H1 (cell line): ENCODE measurements around the gene ILF3. TPM values are rescaled to one million over a fixed set of nuclear protein-coding genes. Genes with fewer than 3 reads are reported as not detected.

Experiments
- CTCF ChIA-PET: fragments of 300-600 bp; sonication (Branson Sonifier 250); formaldehyde crosslinking; loops from one replicate; lab custom pipeline; 2021; ENCODE audit not compliant: partially characterized antibody; lab: Charles Lee
- POLR2A ChIA-PET: fragments of 300-600 bp; sonication (Branson Sonifier 250); formaldehyde crosslinking; loops from one replicate; lab custom pipeline; 2021; ENCODE audit warnings: inconsistent platforms; ENCODE audit not compliant: partially characterized antibody; lab: Charles Lee
- DNase-seq, 2 experiments: peaks; one replicate each; pipeline versions ENCODE4 v3.0.0 to v3.0.0-alpha.2; 2010 to 2022; ENCODE audit warnings: low spot score in 2 of 2, low read depth in 1 of 2, mixed read lengths in 1 of 2
- FAIRE-seq: peaks from 2 replicates; lab custom pipeline; 2011; peaks lifted over from hg19 to GRCh38; lab: Jason Lieb, UNC
- H2AFZ ChIP-seq: 2 replicates; pipeline ENCODE4 v1.8.1; 2012; ENCODE audit warnings: low read length, inconsistent platforms
- H2AK5ac ChIP-seq: 2 replicates; pipeline ENCODE4 v1.6.1; 2013; ENCODE audit warnings: low read depth, low read length
- H2BK120ac ChIP-seq: replicated peaks from 2 replicates; pipeline ENCODE3; 2013; ENCODE audit warnings: low read depth, low read length, inconsistent platforms
- H2BK12ac ChIP-seq: 2 replicates; pipeline ENCODE4 v1.6.1; 2013; ENCODE audit warnings: low read depth, low read length
- H2BK15ac ChIP-seq: 2 replicates; pipeline ENCODE4 v1.6.1; 2013; ENCODE audit warnings: low read length
- H2BK20ac ChIP-seq: 2 replicates; pipeline ENCODE4 v1.6.1; 2013; ENCODE audit warnings: low read length
- H2BK5ac ChIP-seq: 2 replicates; pipeline ENCODE4 v1.6.1; 2013; ENCODE audit warnings: low read depth, low read length
- H3K14ac ChIP-seq: 2 replicates; pipeline ENCODE4 v1.6.1; 2013; ENCODE audit warnings: inconsistent platforms; ENCODE audit not compliant: insufficient read length
- H3K18ac ChIP-seq: 2 replicates; pipeline ENCODE4 v1.6.1; 2013; ENCODE audit warnings: low read length; ENCODE audit errors: extremely low read depth
- H3K23ac ChIP-seq: 2 replicates; pipeline ENCODE4 v1.6.1; 2013; ENCODE audit warnings: inconsistent platforms; ENCODE audit not compliant: insufficient read length
- H3K23me2 ChIP-seq: 2 replicates; pipeline ENCODE4 v1.6.1; 2013; ENCODE audit warnings: low read depth, low read length
- H3K27ac ChIP-seq: 2 replicates; pipeline ENCODE4 v1.6.1; 2011; ENCODE audit warnings: low read depth, low read length, inconsistent platforms
- H3K27me3 ChIP-seq, 4 experiments: replicated peaks in 1 of 4; 1 replicate in 1 of 4; 2 replicates in 3 of 4; pipeline versions ENCODE4 v1.6.1 to v1.8.1; 2011 to 2013; ENCODE audit warnings: low read length in 3 of 4, mild to moderate bottlenecking in 3 of 4, inconsistent platforms in 2 of 4, mixed read lengths in 2 of 4, moderate library complexity in 1 of 4; ENCODE audit not compliant: control insufficient read depth in 3 of 4, insufficient read depth in 3 of 4; ENCODE audit errors: extremely low read depth in 1 of 4
- H3K36me3 ChIP-seq, 4 experiments: 2 replicates each; pipeline versions ENCODE4 v1.6.1 to v1.8.1; 2011 to 2013; ENCODE audit warnings: mild to moderate bottlenecking in 4 of 4, low read length in 3 of 4, moderate library complexity in 2 of 4, control low read depth in 1 of 4, inconsistent platforms in 1 of 4; ENCODE audit not compliant: insufficient read depth in 4 of 4, control insufficient read depth in 2 of 4
- H3K4ac ChIP-seq: replicated peaks from 2 replicates; pipeline ENCODE3; 2013; ENCODE audit warnings: low read length, low read depth, mixed read lengths, inconsistent platforms; ENCODE audit not compliant: insufficient read length
- H3K4me1 ChIP-seq, 4 experiments: replicated peaks in 1 of 4; 1 replicate in 1 of 4; 2 replicates in 3 of 4; pipeline versions ENCODE4 v1.6.1 to v1.8.1; 2011 to 2013; ENCODE audit warnings: low read length in 3 of 4, inconsistent platforms in 2 of 4, mixed read lengths in 1 of 4; ENCODE audit not compliant: insufficient read depth in 4 of 4, control insufficient read depth in 3 of 4
- H3K4me2 ChIP-seq, 2 experiments: 2 replicates each; pipeline versions ENCODE4 v1.6.1 to v1.8.1; 2011 to 2013; ENCODE audit warnings: low read depth in 2 of 2, low read length in 2 of 2, control low read depth in 1 of 2, inconsistent platforms in 1 of 2, mild to moderate bottlenecking in 1 of 2; ENCODE audit not compliant: insufficient read depth in 1 of 2
- H3K4me3 ChIP-seq, 4 experiments: fragments of 200-600, 300-600 bp in 1 of 4; sonication (generic), shearing (Covaris generic), sonication (Bioruptor Twin) in 1 of 4; 2 replicates each; pipeline versions ENCODE4 v1.5.1 to v1.8.1; 2011 to 2016; ENCODE audit warnings: low read length in 4 of 4, low read depth in 3 of 4, control low read depth in 2 of 4, inconsistent platforms in 2 of 4, mild to moderate bottlenecking in 2 of 4, mixed read lengths in 1 of 4, moderate library complexity in 1 of 4; ENCODE audit not compliant: insufficient read depth in 2 of 4; ENCODE audit errors: extremely low read depth in 1 of 4
- H3K56ac ChIP-seq: replicated peaks from 2 replicates; pipeline ENCODE3; 2013; ENCODE audit warnings: low read depth, mild to moderate bottlenecking, mixed read lengths, low read length, inconsistent platforms; ENCODE audit not compliant: insufficient read length
- H3K79me1 ChIP-seq: 2 replicates; pipeline ENCODE4 v1.6.1; 2013; ENCODE audit warnings: low read depth, low read length, control low read depth
- H3K79me2 ChIP-seq, 2 experiments: 2 replicates each; pipeline versions ENCODE4 v1.6.1 to v1.8.1; 2012 to 2013; ENCODE audit warnings: low read length in 2 of 2, mild to moderate bottlenecking in 2 of 2, inconsistent platforms in 1 of 2; ENCODE audit not compliant: insufficient read depth in 2 of 2, control insufficient read depth in 1 of 2
- H3K9ac ChIP-seq, 4 experiments: replicated peaks in 1 of 4; 1 replicate in 1 of 4; 2 replicates in 3 of 4; pipeline versions ENCODE4 v1.6.1 to v1.8.1; 2011 to 2013; ENCODE audit warnings: low read depth in 3 of 4, low read length in 3 of 4, control low read depth in 2 of 4, mild to moderate bottlenecking in 2 of 4, moderate library complexity in 2 of 4, inconsistent platforms in 1 of 4; ENCODE audit errors: extremely low read depth in 1 of 4
- H3K9me3 ChIP-seq, 2 experiments: 2 replicates each; pipeline versions ENCODE4 v1.6.1 to v1.8.1; 2012 to 2013; ENCODE audit warnings: mild to moderate bottlenecking in 2 of 2, moderate library complexity in 2 of 2, control low read depth in 1 of 2, inconsistent platforms in 1 of 2, low read depth in 1 of 2, low read length in 1 of 2, mixed read lengths in 1 of 2; ENCODE audit not compliant: insufficient read depth in 2 of 2
- H4K20me1 ChIP-seq, 2 experiments: replicated peaks in 1 of 2; 2 replicates each; pipeline versions ENCODE3 to v1.8.1; 2011 to 2013; ENCODE audit warnings: inconsistent platforms in 2 of 2, low read length in 2 of 2, mild to moderate bottlenecking in 1 of 2; ENCODE audit not compliant: insufficient read depth in 2 of 2, control insufficient read depth in 1 of 2
- H4K5ac ChIP-seq: 2 replicates; pipeline ENCODE4 v1.6.1; 2013; ENCODE audit warnings: low read length, low read depth, mixed read lengths, inconsistent platforms; ENCODE audit not compliant: insufficient read length
- H4K8ac ChIP-seq: 2 replicates; pipeline ENCODE4 v1.8.0; 2013; ENCODE audit warnings: mild to moderate bottlenecking, moderate library complexity, low read length, inconsistent platforms; ENCODE audit not compliant: insufficient read depth; ENCODE audit errors: extremely low read depth
- H4K91ac ChIP-seq: replicated peaks from 2 replicates; pipeline ENCODE3; 2013; ENCODE audit warnings: low read length, mixed read lengths, inconsistent platforms; ENCODE audit not compliant: insufficient read length
- BCL11A ChIP-seq, 2 experiments: IDR thresholded peaks; one replicate each; pipeline ENCODE4 v1.6.1; 2011; ENCODE audit warnings: low read depth in 2 of 2, low read length in 2 of 2, mild to moderate bottlenecking in 2 of 2
- CREB1 ChIP-seq: IDR thresholded peaks from 2 replicates; pipeline ENCODE4 v1.6.1; 2012; ENCODE audit warnings: inconsistent platforms
- FOSL1 ChIP-seq: IDR thresholded peaks from 2 replicates; pipeline ENCODE4 v1.6.1; 2011; ENCODE audit warnings: mild to moderate bottlenecking, low read depth, low read length, moderate library complexity; ENCODE audit not compliant: insufficient read depth
- MAX ChIP-seq: IDR thresholded peaks from 2 replicates; pipeline ENCODE4 v1.6.1; 2012; ENCODE audit warnings: inconsistent platforms
- NANOG ChIP-seq: IDR thresholded peaks from 2 replicates; pipeline ENCODE4 v1.6.1; 2011; ENCODE audit warnings: low read length, low read depth, mild to moderate bottlenecking, inconsistent platforms; ENCODE audit not compliant: insufficient read depth, poor library complexity, severe bottlenecking
- POLR2A ChIP-seq, 2 experiments: IDR thresholded peaks; 1 replicate in 1 of 2; 2 replicates in 1 of 2; pipeline ENCODE4 v1.6.1; 2011; ENCODE audit warnings: low read depth in 2 of 2, low read length in 2 of 2, mild to moderate bottlenecking in 2 of 2; ENCODE audit errors: control extremely low read depth in 1 of 2
- POU5F1 ChIP-seq: IDR thresholded peaks from 2 replicates; pipeline ENCODE4 v1.6.1; 2011; ENCODE audit warnings: low read depth, mild to moderate bottlenecking, low read length, moderate library complexity
- RFX5 ChIP-seq: IDR thresholded peaks from 2 replicates; pipeline ENCODE4 v1.6.1; 2011; ENCODE audit warnings: low read depth, low read length, improper control_type of control experiment, borderline replicate concordance
- RNF2 ChIP-seq: fragments of 200-900, 300-1000 bp; sonication (generic); IDR thresholded peaks from 2 replicates; pipeline ENCODE4 v1.7.1; 2016; ENCODE audit warnings: borderline replicate concordance, low read depth, mild to moderate bottlenecking, antibody characterized with exemption, low read length; ENCODE audit not compliant: poor library complexity, severe bottlenecking; ENCODE audit errors: missing control alignments
- SIN3A ChIP-seq, 2 experiments: IDR thresholded peaks in 1 of 2; conservative IDR thresholded peaks in 1 of 2; 2 replicates each; pipeline ENCODE4 v1.6.1; 2011 to 2012; ENCODE audit warnings: low read length in 2 of 2, improper control_type of control experiment in 1 of 2, low read depth in 1 of 2, mild to moderate bottlenecking in 1 of 2
- SIX5 ChIP-seq: IDR thresholded peaks from 2 replicates; pipeline ENCODE4 v1.6.1; 2011; ENCODE audit warnings: mild to moderate bottlenecking, low read depth, low read length
- SP1 ChIP-seq: IDR thresholded peaks from 2 replicates; pipeline ENCODE4 v1.6.1; 2011; ENCODE audit warnings: low read depth, low read length
- SRF ChIP-seq: IDR thresholded peaks from 2 replicates; pipeline ENCODE4 v1.6.1; 2011; ENCODE audit warnings: mild to moderate bottlenecking, low read depth, low read length, moderate library complexity
- TBP ChIP-seq: IDR thresholded peaks from 2 replicates; pipeline ENCODE4 v1.6.1; 2011; ENCODE audit warnings: low read depth, low read length, improper control_type of control experiment
- WGBS, 2 experiments: shearing (Covaris generic) in 1 of 2; methylation state at CpG; one replicate each; pipeline versions ENCODE4 v1.1.6 to v1.1.7; 2013 to 2015; ENCODE audit warnings: low lambda C conversion rate in 2 of 2, mixed read lengths in 2 of 2, inconsistent platforms in 1 of 2, low coverage in 1 of 2, missing lambda C conversion rate in 1 of 2; ENCODE audit not compliant: insufficient replicate concordance in 2 of 2, insufficient coverage in 1 of 2, insufficient read length in 1 of 2; ENCODE audit errors: extremely low coverage in 1 of 2, missing lambda C conversion rate in 1 of 2; 5-methylcytosine and 5-hydroxymethylcytosine counted together
- polyA plus RNA-seq, 7 experiments: library from polyadenylated mRNA; depleted of rRNA in 3 of 7; stranded (reverse) in 5 of 7; unstranded in 2 of 7; fragments of >200 nt in 5 of 7; fragments of 200-250 nt in 2 of 7; gene quantifications; 1 replicate in 5 of 7; 2 replicates in 1 of 7; 4 replicates in 1 of 7; pipeline versions ENCODE4 v1.2.1 to v1.2.3, GENCODE V29; 2011 to 2013; ENCODE audit warnings: missing spikeins in 2 of 7, mixed read lengths in 2 of 7
- total RNA-seq: library from RNA; stranded (reverse); fragmentation: NEBNext Ultra II Directional; extraction: Animal tissue kit (Norgen Biotek cat#: 25700); gene quantifications from 2 replicates; pipeline ENCODE4 v1.2.1, GENCODE V29; 2021

Gene ILF3
- total and polyA plus RNA-seq, 2 of the 8 experiments (the other 6 are each of a cell fraction or from before 2014, with no cell fraction given), result 291 to 695 TPM

- H4K20me1 ChIP-seq, result peaks cover 0 to 2% of the 10 kb centered on the region in 2 experiments
- H3K27ac ChIP-seq, result peak overlapping the region; percentile 24; the same call in 1 of the 2 replicates
- H3K56ac ChIP-seq, result no peak overlapping the region
- H2AK5ac ChIP-seq, result no peak overlapping the region
- FAIRE-seq (no peak), DNase-seq (no peak)
- no peak overlapping the region for H3K18ac ChIP-seq
- H2BK12ac ChIP-seq, result no peak overlapping the region
- no peak overlapping the region; a peak in 1 of 7 replicates for H3K9ac ChIP-seq
- H2BK20ac ChIP-seq, result no peak overlapping the region
- H3K4me1 ChIP-seq, result no peaks in the 10 kb centered on the region
- H3K4me2 ChIP-seq, result no peak overlapping the region
- H3K79me1 ChIP-seq, result no peaks in the 10 kb centered on the region
- WGBS, 2 experiments, result 90% methylated on average over 12 of the region's 12 CpGs; no CpG with 5 or more reads in 1 of the 2 experiments
- no peaks in the 10 kb centered on the region for H3K9me3 ChIP-seq
- H3K4ac ChIP-seq, result no peak overlapping the region
- H2BK15ac ChIP-seq, result no peak overlapping the region
- H3K27me3 ChIP-seq, result no peaks in the 10 kb centered on the region
- ChIA-PET POLR2A (interaction anchor here (1.0 to 55.9 kb wide), 2 partner anchors 8 to 38 kb away, joined by 3 to 1874 read pairs; partner anchors contain the start of gene ILF3), CTCF (interaction anchor here (0.6 to 2.0 kb wide), 2 partner anchors 10 to 47 kb away, joined by 3 to 5 read pairs; partner anchors contain the start of gene DNM2)
- no peaks in the 10 kb centered on the region for H3K79me2 ChIP-seq
- no peak overlapping the region for H3K4me3 ChIP-seq
- no peak overlapping the region for H4K5ac ChIP-seq
- 0 out of 2 replicates have a peak overlapping the region, but pooled peaks have one; percentile 11 for H4K8ac ChIP-seq
- no peaks in the 10 kb centered on the region; the same call in 1 of the 2 replicates for H3K23me2 ChIP-seq
- no peak overlapping the region for H2BK120ac ChIP-seq
- H4K91ac ChIP-seq, result no peak overlapping the region
- no peak overlapping the region for H2BK5ac ChIP-seq
- no peak overlapping the region for H3K14ac ChIP-seq
- no peak overlapping the region for H2AFZ ChIP-seq
- no peak overlapping the region for H3K23ac ChIP-seq
- peaks cover 0 to 11% (median 4%) of the 10 kb centered on the region in 4 experiments; a peak in 4 of 8 replicates for H3K36me3 ChIP-seq
- no peak for TF ChIP-seq RFX5
- no peak for TF ChIP-seq SIX5
- TF ChIP-seq RNF2, result no peak
- TF ChIP-seq TBP, result no peak
- no peak for TF ChIP-seq FOSL1
- TF ChIP-seq POU5F1, result no peak
- TF ChIP-seq SRF, result no peak
- no peak for TF ChIP-seq SIN3A (conservative IDR thresholded peaks at IDR 0.05 in 1 of 2, IDR thresholded peaks at IDR 0.05 in 1 of 2; ENCODE audit: low read depth in 1 of 2, low read length in 2 of 2)
- no peak for TF ChIP-seq NANOG
- TF ChIP-seq CREB1, result no peak
- no peak for TF ChIP-seq POLR2A (IDR thresholded peaks at IDR 0.05; ENCODE audit: control extremely low read depth in 1 of 2, low read depth in 2 of 2, low read length in 2 of 2)
- no peak for TF ChIP-seq BCL11A (IDR thresholded peaks at IDR 0.05; ENCODE audit: low read depth in 2 of 2, low read length in 2 of 2)
- no peak for TF ChIP-seq SP1
- TF ChIP-seq MAX, result no peak
Observed at GRCh38 chr19:10706990-10707389, 52.8 kb downstream of the ILF3 start.
